Limb (tissue), 2 donors: ENCODE measurements around the gene ETFA.

Source experiments
- DNase-seq, 2 donors: peaks; one replicate each; pipeline ENCODE4 v3.0.0-alpha.2; 2016; ENCODE audit errors: extremely low spot score in 2 of 2

Gene ETFA

GRCh38 chr15:76221085-76221767 lies 90.0 kb downstream of the ETFA start:
- DNase-seq = no peak

GRCh38 chr15:76217882-76218217 lies 93.4 kb downstream of the ETFA start:
- DNase-seq = no peak

- DNase-seq = no peak
These were observed 94.0 kb downstream of the ETFA start for GRCh38 chr15:76217029-76217881.

- DNase-seq = no peak
These were observed 95.6 kb downstream of the ETFA start for GRCh38 chr15:76215634-76216033.

GRCh38 chr15:76209942-76210341 lies 101.3 kb downstream of the ETFA start:
- DNase-seq = no peak

- DNase-seq = no peak
These were observed 101.7 kb downstream of the ETFA start for GRCh38 chr15:76209523-76209922.

GRCh38 chr15:76208786-76209424 lies 102.4 kb downstream of the ETFA start:
- no peak for DNase-seq

GRCh38 chr15:76208084-76208785 lies 103.0 kb downstream of the ETFA start:
- DNase-seq = peak in 1 of 2 donors; percentile 26

- DNase-seq = peak in 1 of 2 donors; percentile 80
These were observed 104.8 kb downstream of the ETFA start for GRCh38 chr15:76206325-76206976.

GRCh38 chr15:76204916-76205460 lies 106.3 kb downstream of the ETFA start:
- DNase-seq = peak in 1 of 2 donors; percentile 15

GRCh38 chr15:76204109-76204845 lies 107.0 kb downstream of the ETFA start:
- peak in 1 of 2 donors; percentile 32 for DNase-seq

- peak in 1 of 2 donors; percentile 21 for DNase-seq
These were observed 107.7 kb downstream of the ETFA start for GRCh38 chr15:76203346-76204108.

GRCh38 chr15:76201536-76202255 lies 109.6 kb downstream of the ETFA start:
- peak in 1 of 2 donors; percentile 6 for DNase-seq

- peak in 1 of 2 donors; percentile 32 for DNase-seq
These were observed 110.6 kb downstream of the ETFA start for GRCh38 chr15:76200641-76201105.

- peak in 1 of 2 donors; percentile 22 for DNase-seq
These were observed 111.2 kb downstream of the ETFA start for GRCh38 chr15:76200083-76200465.

GRCh38 chr15:76199106-76200082 lies 111.9 kb downstream of the ETFA start:
- DNase-seq = peak in 1 of 2 donors; percentile 23

GRCh38 chr15:76198456-76199105 lies 112.7 kb downstream of the ETFA start:
- DNase-seq = no peak
